DOHH2 (cell line): ENCODE measurements around the gene GLT1D1.

Source experiments
- H3F3A ChIP-seq: fragments of 200-600 bp; sonication (generic), shearing (Covaris generic); 2 replicates; pipeline ENCODE4 v1.6.0; 2016; ENCODE audit warnings: antibody characterized with exemption, mild to moderate bottlenecking; ENCODE audit not compliant: control insufficient read depth, insufficient read depth
- H3K27ac ChIP-seq: fragments of 200-600 bp; sonication (generic); 2 replicates; pipeline ENCODE4 v1.5.1; 2014; ENCODE audit warnings: low read depth, mild to moderate bottlenecking, low read length, moderate library complexity
- H3K27me3 ChIP-seq: fragments of 200-600 bp; sonication (generic); 2 replicates; pipeline ENCODE4 v1.6.1; 2014; ENCODE audit warnings: mild to moderate bottlenecking, low read length, mixed read lengths; ENCODE audit not compliant: control insufficient read depth
- H3K36me3 ChIP-seq: fragments of 200-600 bp; sonication (generic); 2 replicates; pipeline ENCODE4 v1.6.1; 2014; ENCODE audit warnings: mild to moderate bottlenecking, low read length, moderate library complexity, mixed read lengths; ENCODE audit not compliant: control insufficient read depth
- H3K4me1 ChIP-seq: fragments of 200-600 bp; sonication (generic); 2 replicates; pipeline ENCODE4 v1.6.1; 2014; ENCODE audit warnings: mild to moderate bottlenecking, low read length, mixed read lengths; ENCODE audit not compliant: control insufficient read depth
- H3K4me2 ChIP-seq: fragments of 200-600 bp; sonication (generic); 2 replicates; pipeline ENCODE4 v1.6.0; 2014; ENCODE audit warnings: mild to moderate bottlenecking, low read length, moderate library complexity
- H3K4me3 ChIP-seq: fragments of 200-600 bp; sonication (generic); 2 replicates; pipeline ENCODE4 v1.5.1; 2014; ENCODE audit warnings: mild to moderate bottlenecking, low read length, mixed read lengths
- H3K79me2 ChIP-seq: fragments of 200-600 bp; sonication (generic); 2 replicates; pipeline ENCODE4 v1.6.1; 2014; ENCODE audit warnings: mild to moderate bottlenecking, low read length, mixed read lengths; ENCODE audit not compliant: control insufficient read depth
- H3K9me2 ChIP-seq: fragments of 200-600 bp; sonication (generic); replicated peaks from 2 replicates; pipeline ENCODE4 v1.6.1; 2014; ENCODE audit warnings: mild to moderate bottlenecking, low read length, mixed read lengths; ENCODE audit not compliant: control insufficient read depth
- H3K9me3 ChIP-seq: fragments of 200-600 bp; sonication (generic); 2 replicates; pipeline ENCODE4 v1.6.1; 2014; ENCODE audit warnings: antibody characterized with exemption, low read length, mixed read lengths; ENCODE audit not compliant: control insufficient read depth, insufficient read depth
- H4K20me1 ChIP-seq: fragments of 200-600 bp; sonication (generic); 2 replicates; pipeline ENCODE4 v1.6.0; 2014; ENCODE audit warnings: low read depth, mild to moderate bottlenecking, antibody characterized with exemption, low read length, moderate library complexity; ENCODE audit not compliant: control insufficient read depth, insufficient read depth
- EZH2phosphoT487 ChIP-seq: fragments of 200-600 bp; sonication (generic); IDR thresholded peaks from 2 replicates; pipeline ENCODE4 v1.6.1; 2017; ENCODE audit warnings: borderline replicate concordance, mild to moderate bottlenecking, antibody characterized with exemption, low read length, moderate library complexity, mixed read lengths
- TF ChIP-seq, protein P1 (sequence below): fragments of 200-600 bp; sonication (generic); IDR thresholded peaks from one replicate; pipeline ENCODE4 v1.5.1; 2014; ENCODE audit warnings: antibody characterized with exemption, mild to moderate bottlenecking, low read depth, low read length; ENCODE audit not compliant: poor library complexity, severe bottlenecking

The GLT1D1 gene

DNA sequence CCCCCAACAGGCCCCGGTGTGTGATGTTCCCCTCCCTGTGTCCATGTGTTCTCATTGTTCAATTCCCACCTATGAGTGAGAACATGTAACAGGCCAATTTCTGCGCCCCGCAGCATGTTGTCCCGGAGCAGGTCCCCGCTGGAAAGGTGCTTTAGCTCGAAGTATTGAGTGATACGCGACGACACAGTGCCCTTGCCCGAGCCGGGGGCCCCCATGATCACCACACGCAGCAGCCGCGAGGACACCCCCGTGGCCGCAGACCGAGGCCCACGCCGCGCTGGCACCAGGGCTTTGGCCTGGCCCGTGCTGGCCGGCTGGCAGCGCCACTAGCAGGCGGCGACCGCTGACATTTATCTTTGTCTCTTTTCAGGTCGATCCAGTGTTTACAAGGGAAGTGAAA, 91.7 kb downstream of the GLT1D1 start:
- TF ChIP-seq, protein P1, sequence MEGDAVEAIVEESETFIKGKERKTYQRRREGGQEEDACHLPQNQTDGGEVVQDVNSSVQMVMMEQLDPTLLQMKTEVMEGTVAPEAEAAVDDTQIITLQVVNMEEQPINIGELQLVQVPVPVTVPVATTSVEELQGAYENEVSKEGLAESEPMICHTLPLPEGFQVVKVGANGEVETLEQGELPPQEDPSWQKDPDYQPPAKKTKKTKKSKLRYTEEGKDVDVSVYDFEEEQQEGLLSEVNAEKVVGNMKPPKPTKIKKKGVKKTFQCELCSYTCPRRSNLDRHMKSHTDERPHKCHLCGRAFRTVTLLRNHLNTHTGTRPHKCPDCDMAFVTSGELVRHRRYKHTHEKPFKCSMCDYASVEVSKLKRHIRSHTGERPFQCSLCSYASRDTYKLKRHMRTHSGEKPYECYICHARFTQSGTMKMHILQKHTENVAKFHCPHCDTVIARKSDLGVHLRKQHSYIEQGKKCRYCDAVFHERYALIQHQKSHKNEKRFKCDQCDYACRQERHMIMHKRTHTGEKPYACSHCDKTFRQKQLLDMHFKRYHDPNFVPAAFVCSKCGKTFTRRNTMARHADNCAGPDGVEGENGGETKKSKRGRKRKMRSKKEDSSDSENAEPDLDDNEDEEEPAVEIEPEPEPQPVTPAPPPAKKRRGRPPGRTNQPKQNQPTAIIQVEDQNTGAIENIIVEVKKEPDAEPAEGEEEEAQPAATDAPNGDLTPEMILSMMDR, result no peak
- TF ChIP-seq EZH2phosphoT487, result no peak
- H3F3A ChIP-seq, result no peaks in the 10 kb centered on the region
- no peaks in the 10 kb centered on the region for H3K27me3 ChIP-seq
- no peak overlapping the region for H3K4me3 ChIP-seq
- H3K9me3 ChIP-seq, result no peaks in the 10 kb centered on the region
- no peak overlapping the region for H3K27ac ChIP-seq
- no peak overlapping the region for H3K4me2 ChIP-seq
- no peaks in the 10 kb centered on the region for H4K20me1 ChIP-seq
- H3K79me2 ChIP-seq, result no peaks in the 10 kb centered on the region
- H3K36me3 ChIP-seq, result no peaks in the 10 kb centered on the region
- H3K9me2 ChIP-seq, result no peaks in the 10 kb centered on the region
- H3K4me1 ChIP-seq, result peaks cover 3% of the 10 kb centered on the region; the same call in 1 of the 2 replicates

DNA sequence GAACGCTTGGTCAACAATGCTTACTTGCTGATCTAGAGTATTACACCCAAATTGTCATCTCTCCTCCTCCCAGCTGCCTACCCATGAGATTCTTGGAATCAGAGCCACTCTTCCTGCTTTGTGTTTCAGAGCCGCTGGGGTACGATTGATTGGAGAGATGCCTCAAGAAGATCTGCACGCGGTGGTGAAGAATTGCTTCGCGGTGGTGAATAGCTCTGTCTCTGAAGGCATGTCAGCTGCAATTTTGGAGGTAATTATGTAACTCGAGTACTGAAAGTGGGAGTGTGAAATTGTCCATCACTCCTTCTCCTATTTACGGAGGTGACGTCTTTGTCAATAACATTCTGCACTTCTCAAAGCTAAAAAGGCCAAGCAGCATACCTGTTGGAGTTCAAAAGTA, 93.9 kb downstream of the GLT1D1 start:
- TF ChIP-seq, protein P1, result no peak
- TF ChIP-seq EZH2phosphoT487, result no peak
- Histone ChIP-seq H3K4me2 (no peak overlapping the region), H3K9me3 (no peaks in the 10 kb centered on the region), H4K20me1 (no peaks in the 10 kb centered on the region), H3K4me1 (no peaks in the 10 kb centered on the region), H3K27ac (no peak overlapping the region), H3K4me3 (no peak overlapping the region), H3F3A (no peaks in the 10 kb centered on the region), H3K79me2 (no peaks in the 10 kb centered on the region), H3K9me2 (no peaks in the 10 kb centered on the region), H3K36me3 (no peaks in the 10 kb centered on the region), H3K27me3 (no peaks in the 10 kb centered on the region)

DNA sequence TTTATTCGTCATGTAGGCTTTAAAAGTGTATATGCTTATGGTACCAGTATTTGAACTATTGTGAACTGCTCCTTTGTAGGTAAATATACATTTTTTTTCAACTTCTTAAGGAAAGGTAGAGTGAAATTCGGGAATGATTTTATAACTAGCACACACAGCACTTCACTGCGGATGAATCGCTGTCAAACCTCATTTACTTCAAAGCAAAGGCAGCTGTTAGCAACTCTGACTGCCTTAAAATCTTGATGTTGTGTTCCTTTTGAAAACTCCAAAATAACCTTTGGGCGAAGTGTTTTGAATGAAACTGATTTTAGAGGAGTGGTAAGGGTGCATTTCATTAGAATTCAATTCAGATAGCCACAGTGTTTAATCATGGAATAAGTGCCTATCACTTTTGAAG, 95.8 kb downstream of the GLT1D1 start:
- Histone ChIP-seq H3K36me3 (no peaks in the 10 kb centered on the region), H3K27ac (no peak overlapping the region), H3K9me2 (no peaks in the 10 kb centered on the region), H3K4me3 (no peak overlapping the region), H3K4me2 (no peak overlapping the region), H3K79me2 (no peaks in the 10 kb centered on the region), H3K9me3 (no peaks in the 10 kb centered on the region), H3K27me3 (no peaks in the 10 kb centered on the region), H3K4me1 (no peaks in the 10 kb centered on the region), H4K20me1 (no peaks in the 10 kb centered on the region), H3F3A (no peaks in the 10 kb centered on the region)
- TF ChIP-seq, protein P1, result no peak
- no peak for TF ChIP-seq EZH2phosphoT487

DNA sequence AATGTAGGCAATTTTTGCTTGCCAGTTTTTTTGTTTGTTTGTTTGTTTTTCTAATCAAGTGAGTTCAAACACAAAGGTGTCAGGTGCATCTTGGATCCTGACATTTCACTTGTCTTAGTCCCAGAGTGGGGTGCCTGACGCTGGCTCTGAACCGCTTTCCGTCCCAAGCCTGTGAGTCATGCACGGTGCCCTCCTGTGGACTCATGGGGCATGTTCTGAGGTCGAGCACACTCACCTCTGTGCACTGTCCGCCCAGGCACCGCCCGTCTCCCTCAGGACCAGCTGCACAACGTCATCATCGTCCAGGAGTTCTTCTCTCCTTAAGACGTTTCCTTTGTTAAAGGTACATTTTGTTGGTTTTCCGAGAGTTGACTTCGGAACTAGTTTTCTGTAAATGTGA, 98.2 kb downstream of the GLT1D1 start:
- no peaks in the 10 kb centered on the region for H3K27me3 ChIP-seq
- H3K79me2 ChIP-seq, result no peaks in the 10 kb centered on the region
- H4K20me1 ChIP-seq, result no peaks in the 10 kb centered on the region
- H3F3A ChIP-seq, result no peaks in the 10 kb centered on the region
- no peaks in the 10 kb centered on the region for H3K4me1 ChIP-seq
- TF ChIP-seq, protein P1, result peak; percentile 32
- TF ChIP-seq EZH2phosphoT487, result no peak
- H3K9me3 ChIP-seq, result no peaks in the 10 kb centered on the region
- no peak overlapping the region for H3K27ac ChIP-seq
- no peaks in the 10 kb centered on the region for H3K9me2 ChIP-seq
- no peak overlapping the region for H3K4me2 ChIP-seq
- H3K4me3 ChIP-seq, result no peak overlapping the region
- H3K36me3 ChIP-seq, result no peaks in the 10 kb centered on the region
